A549 (cell line): Measurements from ENCODE around the gene FNTB. TPM values are rescaled to one million over a fixed set of nuclear protein-coding genes. Genes with fewer than 3 reads are reported as not detected.

Experiments used
- ATAC-seq, 2 experiments: fragments of 200-7000 bp in 1 of 2; fragments of >200 bp in 1 of 2; cut with Nextera tagmentation in 1 of 2; cut with Tn5 transposase in 1 of 2; 3 replicates each; pipeline versions ENCODE4 v1.8.0 to v1.9.1; 2018 to 2020; ENCODE audit warnings: mild to moderate bottlenecking in 1 of 2, moderate library complexity in 1 of 2
- CTCF ChIA-PET: fragments of 300-600 bp; sonication (Branson Sonifier 250); formaldehyde crosslinking; extraction: SDS; loops from one replicate; lab custom pipeline; 2021; ENCODE audit warnings: antibody characterized with exemption, inconsistent platforms; lab: Yijun Ruan, JAX
- POLR2A ChIA-PET: fragments of 350-600 bp; formaldehyde crosslinking; extraction: SDS; loops from one replicate; lab custom pipeline; 2021; ENCODE audit warnings: antibody characterized with exemption, inconsistent platforms; lab: Yijun Ruan, JAX
- DNase-seq, 2 experiments: peaks; one replicate each; pipeline versions ENCODE4 v3.0.0 to v3.0.0-alpha.2; 2011 to 2016; ENCODE audit warnings: low read depth in 1 of 2, low spot score in 1 of 2
- FAIRE-seq: peaks from 2 replicates; lab custom pipeline; 2011; peaks lifted over from hg19 to GRCh38; lab: Jason Lieb, UNC
- H3K27ac ChIP-seq, 2 experiments: fragments of >200 bp; sonication (Bioruptor Twin); formaldehyde crosslinking; 3 replicates each; pipeline ENCODE4 v1.5.1; 2016 to 2017
- H3K4me1 ChIP-seq: fragments of >200 bp; sonication (Bioruptor Twin); formaldehyde crosslinking; 3 replicates; pipeline ENCODE4 v1.6.1; 2016
- H3K4me2 ChIP-seq: fragments of >200 bp; sonication (Bioruptor Twin); formaldehyde crosslinking; 3 replicates; pipeline ENCODE4 v1.6.1; 2016
- H3K4me3 ChIP-seq: fragments of >200 bp; sonication (Bioruptor Twin); formaldehyde crosslinking; 3 replicates; pipeline ENCODE4 v1.5.1; 2016
- H3K9me3 ChIP-seq: fragments of >200 bp; sonication (Bioruptor Twin); formaldehyde crosslinking; 3 replicates; pipeline ENCODE4 v1.6.1; 2016
- CBX8 ChIP-seq: fragments of 200-600 bp; sonication (generic); IDR thresholded peaks from 2 replicates; pipeline ENCODE4 v1.6.1; 2016
- E2F6 ChIP-seq: IDR thresholded peaks from 2 replicates; pipeline ENCODE4 v1.6.1; 2012; ENCODE audit warnings: low read depth, borderline replicate concordance
- ESRRA ChIP-seq: fragments of 150-350 bp; IDR thresholded peaks from 2 replicates; pipeline ENCODE4 v1.6.1; 2014; ENCODE audit warnings: mild to moderate bottlenecking, low read length, borderline replicate concordance
- FOSL2 ChIP-seq, 2 experiments: fragments of 450-650 bp in 1 of 2; fragments of >200 bp in 1 of 2; sonication (Bioruptor Twin) in 1 of 2; formaldehyde crosslinking; IDR thresholded peaks; 2 replicates each; pipeline versions ENCODE4 v1.5.0 to v1.6.1; 2016 to 2020; ENCODE audit warnings: mild to moderate bottlenecking in 1 of 2, moderate library complexity in 1 of 2
- HMGXB4 ChIP-seq: fragments of 250-450 bp; sonication (Bioruptor Pico); IDR thresholded peaks from 2 replicates; pipeline ENCODE4 v1.5.0; 2021; ENCODE audit warnings: mild to moderate bottlenecking, moderate library complexity, borderline replicate concordance
- HOXA7 ChIP-seq: fragments of 250-450 bp; sonication (Bioruptor Pico); IDR thresholded peaks from 2 replicates; pipeline ENCODE4 v1.5.0; 2020; ENCODE audit warnings: mild to moderate bottlenecking, moderate library complexity
- HOXB5 ChIP-seq: fragments of 250-450 bp; sonication (Bioruptor Pico); IDR thresholded peaks from 2 replicates; pipeline ENCODE4 v1.5.0; 2020; ENCODE audit warnings: mild to moderate bottlenecking, moderate library complexity
- JUN ChIP-seq, 2 experiments: fragments of >200 bp; sonication (Bioruptor Twin); formaldehyde crosslinking; IDR thresholded peaks; 2 replicates in 1 of 2; 3 replicates in 1 of 2; pipeline ENCODE4 v1.6.1; 2016 to 2017
- KDM1A ChIP-seq: fragments of 200-600 bp; sonication (generic); IDR thresholded peaks from 2 replicates; pipeline ENCODE4 v1.6.1; 2016; ENCODE audit warnings: low read depth, mild to moderate bottlenecking
- MAFK ChIP-seq: fragments of 450-650 bp; IDR thresholded peaks from 2 replicates; pipeline ENCODE4 v1.6.1; 2014; ENCODE audit not compliant: partially characterized antibody
- MAX ChIP-seq: IDR thresholded peaks from 2 replicates; pipeline ENCODE4 v1.6.1; 2012
- MAZ ChIP-seq: fragments of 150-350 bp; IDR thresholded peaks from 2 replicates; pipeline ENCODE4 v1.6.1; 2014; ENCODE audit warnings: antibody characterized with exemption, low read depth, low read length, borderline replicate concordance
- NFE2L2 ChIP-seq: fragments of 150-350 bp; conservative IDR thresholded peaks from 2 replicates; pipeline ENCODE4 v1.6.1; 2014; ENCODE audit warnings: low read length
- POLR2AphosphoS2 ChIP-seq: conservative IDR thresholded peaks from 2 replicates; pipeline ENCODE4 v1.6.1; 2012; ENCODE audit warnings: low read length, improper control_type of control experiment, inconsistent platforms
- TFCP2L1 ChIP-seq: fragments of 250-450 bp; sonication (Bioruptor Pico); IDR thresholded peaks from 2 replicates; pipeline ENCODE4 v1.5.0; 2021; ENCODE audit warnings: mild to moderate bottlenecking
- TP53 ChIP-seq: fragments of 250-450 bp; sonication (Bioruptor Pico); IDR thresholded peaks from 2 replicates; pipeline ENCODE4 v1.5.0; 2021; ENCODE audit warnings: mild to moderate bottlenecking, moderate library complexity
- ZC3H11A ChIP-seq: fragments of 450-650 bp; IDR thresholded peaks from 2 replicates; pipeline ENCODE4 v1.6.1; 2014; ENCODE audit warnings: antibody characterized with exemption, mild to moderate bottlenecking
- ZNF302 ChIP-seq: fragments of 250-450 bp; sonication (Bioruptor Pico); IDR thresholded peaks from 2 replicates; pipeline ENCODE4 v1.9.0; 2021; ENCODE audit warnings: inconsistent platforms, mild to moderate bottlenecking, moderate library complexity
- WGBS: methylation state at CpG from one replicate; pipeline ENCODE4 v1.1.6; 2017; ENCODE audit errors: missing lambda C conversion rate; 5-methylcytosine and 5-hydroxymethylcytosine counted together
- polyA plus RNA-seq, 4 experiments: library from polyadenylated mRNA; depleted of rRNA in 3 of 4; stranded (reverse); fragments of >200 nt; fragmentation: RNase III in 1 of 4; extraction: RNeasy Plus Mini Kit Qiagen cat#74134 plus additional on column Dnase treatment in 1 of 4; gene quantifications; 2 replicates in 3 of 4; 3 replicates in 1 of 4; pipeline ENCODE4 v1.2.3, GENCODE V29; 2011 to 2017

The FNTB gene
- polyA plus RNA-seq, 2 of the 4 experiments (the other 2 are of a cell fraction), result 28.5 to 41.9 TPM

- WGBS, result 90% methylated on average over 6 of the region's 6 CpGs
- peaks cover 8% of the 10 kb centered on the region; the same call in 2 of the 3 replicates for H3K4me1 ChIP-seq
- H3K4me3 ChIP-seq, result no peak overlapping the region
- no peak overlapping the region for H3K4me2 ChIP-seq
- ChIA-PET POLR2A (no interaction called here), CTCF (interaction anchor here (1.0 to 4.7 kb wide), 6 partner anchors 10 to 22 kb away, joined by 3 to 28 read pairs (median 4); no protein-coding TSS in a partner anchor)
- no peaks in the 10 kb centered on the region for H3K9me3 ChIP-seq
- DNase-seq, result no peak
- no peak overlapping the region for H3K27ac ChIP-seq
- TF ChIP-seq JUN (IDR thresholded peaks at IDR 0.05) (no peak), FOSL2 (IDR thresholded peaks at IDR 0.05) (no peak), FOSL2 (CRISPR knock-in tag; IDR thresholded peaks at IDR 0.05) (peak; percentile 44)
- FAIRE-seq, result no peak
- no peak for ATAC-seq
Measured at GRCh38 chr14:65006261-65006721, 19.6 kb downstream of the FNTB start.

GRCh38 chr14:65007202-65007601 lies 20.5 kb downstream of the FNTB start:
- ChIA-PET CTCF (interaction anchor here (1.0 to 4.7 kb wide), 5 partner anchors 9 to 22 kb away, joined by 3 to 28 read pairs (median 4); no protein-coding TSS in a partner anchor), POLR2A (no interaction called here)
- H3K4me1 ChIP-seq, result peaks cover 8% of the 10 kb centered on the region; the same call in 2 of the 3 replicates
- no peak overlapping the region for H3K4me2 ChIP-seq
- ATAC-seq, result no peak
- 100% methylated on average over 1 of the region's 1 CpG for WGBS
- no peaks in the 10 kb centered on the region for H3K9me3 ChIP-seq
- no peak overlapping the region for H3K27ac ChIP-seq
- TF ChIP-seq MAZ (no peak), TP53 (CRISPR knock-in tag) (no peak), HOXA7 (CRISPR knock-in tag) (no peak), POLR2AphosphoS2 (no peak), KDM1A (no peak), NFE2L2 (no peak), HOXB5 (CRISPR knock-in tag) (no peak), HMGXB4 (CRISPR knock-in tag) (no peak), E2F6 (no peak), ZNF302 (CRISPR knock-in tag) (no peak), ESRRA (no peak), MAX (no peak)
- no peak for DNase-seq
- no peak for FAIRE-seq
- H3K4me3 ChIP-seq, result no peak overlapping the region

GRCh38 chr14:65010211-65010931 lies 23.7 kb downstream of the FNTB start:
- FAIRE-seq (no peak), DNase-seq (no peak), ATAC-seq (no peak)
- Histone ChIP-seq H3K27ac (no peak overlapping the region), H3K4me3 (no peak overlapping the region), H3K4me2 (no peak overlapping the region), H3K4me1 (peaks cover 8% of the 10 kb centered on the region; the same call in 2 of the 3 replicates), H3K9me3 (no peaks in the 10 kb centered on the region)
- TF ChIP-seq E2F6 (no peak), CBX8 (no peak), TFCP2L1 (CRISPR knock-in tag) (no peak), MAFK (peak; percentile 82), ZC3H11A (no peak)
- CTCF ChIA-PET, result interaction anchor here (0.9 kb wide), 1 partner anchor 11 kb away, joined by 4 read pairs; no protein-coding TSS in a partner anchor
- POLR2A ChIA-PET, result no interaction called here
- WGBS, result 78% methylated on average over 5 of the region's 5 CpGs
